NCI-H69 (cell line): ENCODE data around the gene LRTM2.

Experiments used
- DNase-seq: peaks from one replicate; lab custom pipeline; 2025; lab: John Stamatoyannopoulos, UW

The LRTM2 gene

DNA sequence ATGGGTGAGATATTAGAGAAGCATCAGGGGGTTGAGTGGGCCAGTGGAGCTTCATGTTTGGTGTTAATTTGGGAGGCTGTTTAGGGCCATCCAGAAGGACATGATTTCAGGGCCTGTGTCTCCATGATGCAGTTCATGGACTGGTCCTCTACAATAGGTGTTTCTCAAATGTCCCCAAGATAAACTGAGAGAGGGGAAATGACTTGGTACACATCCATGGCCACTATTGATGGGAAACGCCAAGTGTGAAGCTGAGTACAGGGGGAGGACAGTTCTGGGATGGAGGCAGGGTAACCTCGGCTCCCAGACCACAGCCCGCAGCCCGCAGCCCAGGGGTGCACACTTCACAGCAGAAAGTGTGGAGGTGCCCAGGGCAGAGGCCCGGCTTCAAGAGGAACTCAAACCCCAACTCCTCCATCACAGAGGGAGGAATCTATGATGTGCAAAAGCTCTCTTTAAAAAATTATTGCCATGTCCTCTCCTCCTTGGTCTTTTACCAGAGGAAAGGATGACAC lies 64.8 kb downstream of the LRTM2 start:
- DNase-seq, result no peak

DNA sequence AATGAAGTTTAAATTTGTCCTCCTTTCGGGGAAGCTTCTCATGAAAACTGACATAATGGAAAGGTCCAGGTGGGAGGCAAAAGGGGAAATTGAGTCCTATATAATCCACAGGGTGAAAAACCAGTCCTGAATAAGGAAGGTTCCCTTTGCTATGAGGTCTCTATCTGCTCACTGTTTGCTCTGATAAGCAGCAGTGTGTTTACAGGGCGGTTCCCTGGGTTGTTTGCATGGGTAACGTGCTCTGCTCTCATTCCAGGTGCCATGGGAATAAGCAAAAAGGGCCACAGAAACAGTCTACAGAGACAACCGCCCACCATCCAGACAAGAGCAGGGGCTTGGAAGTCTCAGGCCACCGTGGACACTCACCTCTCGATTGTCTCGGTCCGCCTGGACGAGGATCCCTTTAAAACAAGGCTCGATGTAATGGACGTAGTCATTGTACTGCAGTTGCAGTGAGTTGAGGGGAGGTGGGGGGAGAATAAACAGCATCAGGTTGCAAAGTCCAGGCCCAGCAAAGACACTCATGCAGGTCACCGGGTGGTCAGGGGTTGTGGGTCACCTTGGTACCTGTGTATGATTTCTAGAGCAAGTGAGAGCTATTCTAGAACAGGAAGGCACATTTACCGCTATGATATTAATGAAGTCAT lies 65.4 kb downstream of the LRTM2 start:
- no peak for DNase-seq
